ENCODE results near the gene INPP4B. TPM values are rescaled to one million over a fixed set of nuclear protein-coding genes. Genes with fewer than 3 reads are reported as not detected.
"Not testable (repeated sequence)": the region's sequence is repeated elsewhere in the genome, so short reads cannot be mapped to it uniquely, and the experiment has no call there.

Gene INPP4B
- total RNA-seq, 2 experiments from 2014 or later, result 63.9 to 64.9 TPM

DNA sequence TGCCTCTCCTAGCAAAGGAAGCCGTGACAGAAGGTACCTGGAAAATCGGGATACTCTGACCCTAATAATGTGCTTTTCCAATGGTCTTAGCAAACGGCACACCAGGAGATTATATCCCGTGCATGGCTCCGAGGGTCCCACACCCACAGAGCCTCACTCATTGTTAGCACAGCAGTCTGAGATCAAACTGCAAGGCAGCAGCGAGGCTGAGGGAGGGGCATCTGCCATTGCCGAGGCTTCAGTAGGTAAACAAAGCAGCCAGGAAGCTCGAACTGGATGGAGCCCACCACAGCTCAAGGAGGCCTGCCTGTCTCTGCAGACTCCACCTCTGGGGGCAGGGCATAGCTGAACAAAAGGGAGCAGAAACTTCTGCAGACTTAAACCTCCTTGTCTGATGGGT, 779.5 kb downstream of the INPP4B start:
- POLR2A ChIA-PET, result not testable (repeated sequence)

DNA sequence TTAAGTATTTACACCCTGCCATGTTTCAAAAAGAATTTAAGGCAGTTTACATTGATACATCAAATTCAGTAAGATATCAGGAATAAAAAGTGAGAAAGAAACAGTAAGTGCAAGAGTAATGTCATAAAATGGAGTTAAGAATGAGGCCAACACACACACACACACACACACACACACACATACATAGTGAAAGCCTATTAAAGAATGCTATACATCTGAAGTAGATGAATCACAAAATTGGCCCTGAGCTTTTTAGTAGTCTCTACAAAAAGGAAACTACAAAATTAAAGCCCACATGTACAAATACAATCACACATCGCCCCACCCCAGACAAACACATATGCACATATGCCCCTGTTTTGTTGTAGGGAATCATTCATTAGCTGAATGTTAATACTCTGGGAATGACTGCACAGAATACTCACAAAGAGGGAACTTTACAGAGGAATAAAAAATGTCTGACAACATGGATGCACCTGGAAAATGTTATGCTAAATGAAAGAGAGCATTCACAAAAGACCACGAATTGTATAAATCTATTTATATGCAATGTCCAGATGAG, 780.9 kb downstream of the INPP4B start:
- Mint-ChIP-seq H3K27me3 (no peaks in the 10 kb centered on the region), H3K4me1 (ENCODE audit: low read depth) (peaks cover 21% of the 10 kb centered on the region), H3K36me3 (peaks cover 54% of the 10 kb centered on the region), H3K27ac (no peak overlapping the region), H3K4me3 (no peak overlapping the region), H3K9me3 (peaks cover 17% of the 10 kb centered on the region)
- intact Hi-C loops (cut with micrococcal nuclease), result no loop called here
- CTCF ChIA-PET, result no interaction called here
- POLR2A ChIA-PET, result no interaction called here
- DNase-seq, result no peak

More for the DNA sequence above, 779.5 kb downstream of the INPP4B start:
- H3K4me3 Mint-ChIP-seq; CTCF ChIA-PET; H3K27ac Mint-ChIP-seq; H3K27me3 Mint-ChIP-seq; DNase-seq; intact Hi-C loops (cut with micrococcal nuclease): not testable (repeated sequence)
- H3K36me3 Mint-ChIP-seq, result peaks cover 62% of the 10 kb centered on the region
- H3K4me1 Mint-ChIP-seq (ENCODE audit: low read depth), result peaks cover 21% of the 10 kb centered on the region
- peaks cover 24% of the 10 kb centered on the region for H3K9me3 Mint-ChIP-seq

DNA sequence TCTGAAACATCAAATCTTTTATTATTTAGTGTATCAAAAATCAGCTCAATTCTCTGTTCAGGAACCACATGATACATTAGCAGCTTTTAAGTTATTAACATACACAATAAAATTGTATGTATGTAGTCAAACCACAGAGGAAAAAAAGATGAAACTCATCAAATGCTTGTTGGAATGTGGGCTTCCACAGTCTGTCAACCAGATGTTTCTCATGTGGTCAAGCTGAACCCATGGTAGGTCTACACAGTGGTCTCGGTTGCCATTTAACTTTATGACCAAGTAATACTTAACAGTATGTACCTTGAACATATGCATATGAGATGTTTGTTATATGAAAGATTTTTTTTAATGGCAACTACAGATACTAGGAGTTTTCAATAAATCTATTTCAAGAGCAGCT, 781.9 kb downstream of the INPP4B start:
- Mint-ChIP-seq H3K4me3 (no peak overlapping the region), H3K4me1 (ENCODE audit: low read depth) (peaks cover 21% of the 10 kb centered on the region), H3K36me3 (peaks cover 44% of the 10 kb centered on the region), H3K27ac (no peak overlapping the region), H3K9me3 (peaks cover 9% of the 10 kb centered on the region), H3K27me3 (no peaks in the 10 kb centered on the region)
- intact Hi-C loops (cut with micrococcal nuclease), result no loop called here
- DNase-seq, result no peak
- ChIA-PET CTCF (no interaction called here), POLR2A (no interaction called here)

DNA sequence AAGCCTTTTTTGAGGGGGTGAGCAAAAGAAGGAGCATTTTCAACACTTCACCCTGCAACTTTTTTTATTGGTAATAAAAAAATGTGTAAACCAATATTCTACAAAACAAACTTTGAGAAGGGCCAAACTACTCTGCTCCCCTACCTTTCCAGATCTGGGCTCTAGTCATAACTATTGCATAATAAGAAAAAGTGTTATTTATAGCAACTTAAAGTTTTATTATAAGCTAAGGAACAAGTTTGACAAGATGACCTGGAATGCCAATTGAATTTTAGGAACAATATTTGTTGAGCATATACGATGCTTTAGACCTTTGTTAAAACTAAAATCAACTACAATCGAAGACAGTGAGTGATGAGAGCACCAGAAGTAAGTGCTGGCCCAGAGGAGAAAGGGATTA, 800.1 kb downstream of the INPP4B start:
- Mint-ChIP-seq H3K27me3 (no peaks in the 10 kb centered on the region), H3K4me3 (no peak overlapping the region), H3K4me1 (ENCODE audit: low read depth) (peaks cover 42% of the 10 kb centered on the region), H3K9me3 (no peaks in the 10 kb centered on the region), H3K27ac (no peak overlapping the region), H3K36me3 (peaks cover 21% of the 10 kb centered on the region)
- ChIA-PET CTCF (no interaction called here), POLR2A (no interaction called here)
- intact Hi-C loops (cut with micrococcal nuclease), result no loop called here
- no peak for DNase-seq

DNA sequence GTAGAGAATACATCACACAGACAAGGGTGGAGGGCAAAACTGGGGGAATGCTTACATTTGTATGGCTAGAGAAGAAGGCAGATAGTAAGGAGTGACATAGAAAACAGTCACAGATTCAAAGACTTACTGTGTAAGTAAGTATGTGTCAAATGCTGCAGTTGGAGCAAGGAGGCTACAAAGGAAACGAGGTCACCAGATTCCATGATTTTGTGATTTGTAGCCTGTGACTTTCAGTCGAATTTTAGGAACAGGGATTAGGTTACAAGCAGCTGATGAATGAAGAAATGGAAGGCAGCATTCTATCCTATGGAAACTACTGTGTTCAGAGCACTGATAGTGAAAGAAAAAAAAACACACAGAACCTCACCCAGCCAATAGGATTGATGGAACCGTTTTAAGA, 801.8 kb downstream of the INPP4B start:
- CTCF ChIA-PET, result no interaction called here
- H3K36me3 Mint-ChIP-seq, result peaks cover 23% of the 10 kb centered on the region
- no peak overlapping the region for H3K27ac Mint-ChIP-seq
- H3K27me3 Mint-ChIP-seq, result no peaks in the 10 kb centered on the region
- no peaks in the 10 kb centered on the region for H3K9me3 Mint-ChIP-seq
- peaks cover 52% of the 10 kb centered on the region for H3K4me1 Mint-ChIP-seq (ENCODE audit: low read depth)
- no peak for DNase-seq
- intact Hi-C loops (cut with micrococcal nuclease), result loop anchor here (5.0 kb wide), 1 partner anchor 803 kb away; the partner anchor contains the start of gene INPP4B
- no peak overlapping the region for H3K4me3 Mint-ChIP-seq
- POLR2A ChIA-PET, result no interaction called here

DNA sequence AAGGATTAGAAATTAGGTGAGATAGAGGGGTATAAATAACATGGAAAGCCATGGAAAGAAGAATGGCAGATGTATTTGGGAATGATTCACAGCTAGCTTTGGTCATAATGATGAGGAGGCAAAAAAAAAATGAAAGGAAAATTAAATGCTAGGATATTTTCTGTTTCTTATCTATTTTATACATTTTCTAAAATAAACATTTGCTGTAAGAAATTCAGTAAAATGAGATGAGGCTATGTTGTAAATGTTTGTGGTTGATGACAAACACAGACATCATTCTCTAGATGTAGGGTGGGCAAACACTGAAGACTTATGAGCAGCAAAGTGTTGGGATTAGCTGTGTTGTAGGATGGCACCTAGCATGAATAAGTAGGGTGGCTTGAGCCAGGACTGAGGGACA, 802.6 kb downstream of the INPP4B start:
- Mint-ChIP-seq H3K27me3 (no peaks in the 10 kb centered on the region), H3K36me3 (peaks cover 22% of the 10 kb centered on the region), H3K4me1 (ENCODE audit: low read depth) (peaks cover 51% of the 10 kb centered on the region), H3K27ac (no peak overlapping the region), H3K4me3 (no peak overlapping the region), H3K9me3 (no peaks in the 10 kb centered on the region)
- intact Hi-C loops (cut with micrococcal nuclease), result loop anchor here (5.0 kb wide), 1 partner anchor 804 kb away; the partner anchor contains the start of gene INPP4B
- POLR2A ChIA-PET, result no interaction called here
- DNase-seq, result no peak
- CTCF ChIA-PET, result no interaction called here

DNA sequence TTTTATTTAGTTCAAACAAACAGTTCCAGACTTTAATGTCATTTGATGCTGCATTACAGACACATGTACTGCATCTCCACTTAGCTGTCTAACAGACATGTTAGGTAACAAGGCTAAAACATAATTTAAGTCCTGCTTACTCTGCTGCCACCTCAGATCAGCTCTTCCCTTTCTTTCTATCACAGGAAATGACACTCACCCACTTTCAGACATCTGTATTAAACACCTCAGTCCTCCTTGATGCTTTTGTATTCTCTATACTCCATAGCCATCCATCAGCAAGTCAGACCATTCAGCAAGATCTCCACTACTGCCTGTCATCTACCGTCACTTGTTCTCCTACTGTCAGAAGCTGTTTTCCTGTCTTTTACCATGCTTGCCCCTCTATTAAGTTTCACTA, 804.3 kb downstream of the INPP4B start:
- H3K4me3 Mint-ChIP-seq, result no peak overlapping the region
- DNase-seq, result no peak
- H3K9me3 Mint-ChIP-seq, result no peaks in the 10 kb centered on the region
- H3K4me1 Mint-ChIP-seq (ENCODE audit: low read depth), result peaks cover 52% of the 10 kb centered on the region
- H3K27me3 Mint-ChIP-seq, result no peaks in the 10 kb centered on the region
- no peak overlapping the region for H3K27ac Mint-ChIP-seq
- intact Hi-C loops (cut with micrococcal nuclease), result loop anchor here (5.0 kb wide), 1 partner anchor 806 kb away; the partner anchor contains the start of gene INPP4B
- CTCF ChIA-PET, result interaction anchor here (0.6 kb wide), 1 partner anchor 830 kb away, joined by 3 read pairs; no protein-coding TSS in a partner anchor
- POLR2A ChIA-PET, result no interaction called here
- peaks cover 24% of the 10 kb centered on the region for H3K36me3 Mint-ChIP-seq

DNA sequence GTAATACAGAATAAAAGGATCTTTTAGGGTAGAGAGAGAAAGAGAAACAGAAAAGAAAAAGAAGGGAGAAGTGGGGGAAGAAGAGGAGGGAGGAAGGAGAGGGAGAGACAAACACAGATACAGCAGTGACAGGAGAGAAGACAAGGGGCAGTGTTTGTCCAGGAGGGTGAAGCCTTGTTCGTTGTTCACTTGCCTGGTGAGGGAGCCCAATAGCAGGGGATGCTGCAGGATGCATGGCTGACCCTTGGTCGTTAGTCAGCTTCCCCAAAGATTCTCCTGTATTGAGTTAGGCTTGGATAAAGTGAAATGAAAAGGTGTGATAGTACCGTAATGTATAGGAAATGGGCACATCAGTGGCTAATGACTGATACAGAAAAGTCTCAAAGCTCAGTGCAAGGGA, 806.1 kb downstream of the INPP4B start:
- DNase-seq, result no peak
- Mint-ChIP-seq H3K9me3 (no peaks in the 10 kb centered on the region), H3K27me3 (no peaks in the 10 kb centered on the region), H3K36me3 (peaks cover 24% of the 10 kb centered on the region), H3K4me1 (ENCODE audit: low read depth) (peaks cover 49% of the 10 kb centered on the region), H3K4me3 (no peak overlapping the region), H3K27ac (no peak overlapping the region)
- ChIA-PET CTCF (interaction anchor here (1.4 kb wide), 1 partner anchor 10 kb away, joined by 3 read pairs; no protein-coding TSS in a partner anchor), POLR2A (no interaction called here)
- intact Hi-C loops (cut with micrococcal nuclease), result loop anchor here (5.0 kb wide), 1 partner anchor 807 kb away; the partner anchor contains the start of gene INPP4B

DNA sequence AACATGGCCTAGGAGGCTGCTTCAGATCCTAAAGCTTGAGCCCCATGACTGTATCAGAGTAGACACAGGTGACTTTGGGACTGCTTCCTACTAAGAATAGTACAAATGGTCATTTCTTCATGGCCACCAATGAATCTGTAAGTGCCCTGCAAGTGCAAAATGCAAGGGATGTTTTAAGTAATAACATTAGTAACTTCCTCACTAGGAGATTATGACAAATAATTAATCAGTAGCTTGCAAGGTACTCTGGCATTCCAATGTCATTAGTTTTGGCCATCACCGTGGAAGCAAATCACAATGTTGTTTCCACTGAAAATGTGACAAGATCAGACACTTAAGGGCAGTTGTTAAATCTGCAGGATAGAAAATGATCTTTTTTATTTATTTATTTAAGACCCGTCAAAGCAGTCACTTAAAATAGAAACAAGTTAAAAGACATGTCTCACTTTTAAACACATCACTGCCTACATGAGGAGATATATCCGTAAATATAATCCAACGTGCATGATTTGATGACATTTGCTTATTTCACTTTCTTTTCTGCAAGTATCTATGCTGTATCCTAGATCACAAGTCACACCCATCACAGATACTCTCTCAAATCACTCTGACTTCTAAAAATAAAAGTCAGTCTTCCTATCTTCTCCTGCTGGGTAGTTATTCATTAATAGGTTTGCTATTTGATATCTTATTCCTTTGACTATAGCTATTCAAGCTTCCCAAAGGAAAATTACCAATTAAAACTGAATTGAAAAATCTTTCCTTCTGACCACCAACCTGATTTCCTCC, 809.1 kb downstream of the INPP4B start:
- Mint-ChIP-seq H3K4me3 (no peak overlapping the region), H3K27me3 (no peaks in the 10 kb centered on the region), H3K9me3 (no peaks in the 10 kb centered on the region), H3K27ac (no peak overlapping the region), H3K36me3 (peaks cover 15% of the 10 kb centered on the region), H3K4me1 (ENCODE audit: low read depth) (peaks cover 27% of the 10 kb centered on the region)
- ChIA-PET CTCF (no interaction called here), POLR2A (no interaction called here)
- no peak for DNase-seq
- intact Hi-C loops (cut with micrococcal nuclease), result no loop called here

DNA sequence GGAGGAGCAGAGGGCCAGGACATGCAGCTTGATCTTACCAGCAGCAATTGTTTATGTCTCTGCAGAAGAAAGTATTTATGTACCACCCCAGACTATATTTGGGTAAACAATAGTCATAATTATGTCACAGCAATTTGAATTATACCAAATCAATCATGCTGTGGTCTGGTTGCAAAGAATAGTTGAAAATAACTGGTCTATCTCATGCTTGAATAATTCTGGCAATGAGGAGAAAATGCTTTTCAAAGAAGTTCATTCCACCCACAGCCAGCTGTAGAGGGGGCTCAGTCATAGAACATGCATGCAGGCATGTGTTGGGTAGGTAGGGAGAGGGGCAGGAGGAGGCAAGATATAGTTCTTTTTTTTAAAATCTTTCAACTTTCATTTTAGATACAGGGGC, 810.5 kb downstream of the INPP4B start:
- no peak overlapping the region for H3K4me3 Mint-ChIP-seq
- peaks cover 15% of the 10 kb centered on the region for H3K36me3 Mint-ChIP-seq
- H3K27me3 Mint-ChIP-seq, result no peaks in the 10 kb centered on the region
- H3K27ac Mint-ChIP-seq, result no peak overlapping the region
- CTCF ChIA-PET, result no interaction called here
- H3K4me1 Mint-ChIP-seq (ENCODE audit: low read depth), result peaks cover 19% of the 10 kb centered on the region
- H3K9me3 Mint-ChIP-seq, result no peaks in the 10 kb centered on the region
- POLR2A ChIA-PET, result no interaction called here
- DNase-seq, result no peak
- intact Hi-C loops (cut with micrococcal nuclease), result no loop called here

DNA sequence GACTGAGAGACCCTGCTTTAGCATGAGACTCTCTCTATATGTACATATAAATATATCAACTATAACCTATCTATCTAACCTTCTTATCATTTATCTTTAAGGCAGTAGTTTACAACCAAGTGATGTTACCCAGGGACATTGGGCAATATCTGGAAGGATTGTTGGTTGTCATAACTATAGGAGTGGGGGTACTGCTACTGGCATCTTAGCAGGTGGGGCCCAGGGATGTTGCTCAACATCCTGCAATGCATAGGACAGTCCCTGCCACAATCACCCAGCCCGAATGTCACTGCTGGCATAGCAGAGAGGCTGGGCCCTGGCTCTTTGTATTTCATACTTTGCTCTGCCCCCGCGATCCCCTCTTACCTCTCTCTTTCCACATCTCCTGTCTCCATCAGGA, 812.0 kb downstream of the INPP4B start:
- no peak overlapping the region for H3K4me3 Mint-ChIP-seq
- peaks cover 21% of the 10 kb centered on the region for H3K36me3 Mint-ChIP-seq
- peaks cover 10% of the 10 kb centered on the region for H3K4me1 Mint-ChIP-seq (ENCODE audit: low read depth)
- H3K27me3 Mint-ChIP-seq, result no peaks in the 10 kb centered on the region
- H3K27ac Mint-ChIP-seq, result peak overlapping the region; percentile 18
- POLR2A ChIA-PET, result no interaction called here
- CTCF ChIA-PET, result no interaction called here
- intact Hi-C loops (cut with micrococcal nuclease), result no loop called here
- DNase-seq, result no peak
- H3K9me3 Mint-ChIP-seq, result no peaks in the 10 kb centered on the region

DNA sequence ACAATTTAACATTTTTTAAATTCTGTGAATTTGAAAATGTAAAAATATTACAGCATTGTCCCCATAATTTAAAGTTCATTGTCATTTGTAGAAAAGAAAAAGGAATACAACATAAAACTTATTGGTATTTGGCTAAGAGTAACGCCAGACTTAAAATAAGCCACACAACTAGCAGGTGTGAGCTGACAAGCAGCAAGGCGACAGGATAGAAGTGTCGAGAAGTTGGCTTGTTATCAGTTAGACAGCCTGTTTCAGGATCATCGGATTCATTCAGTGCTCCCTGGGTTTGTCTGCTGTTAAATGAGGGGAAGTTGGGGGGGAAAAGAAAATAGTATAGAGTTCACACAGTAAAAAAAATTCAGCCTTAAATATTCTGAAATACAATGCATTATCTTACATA, 816.1 kb downstream of the INPP4B start:
- Mint-ChIP-seq H3K27me3 (no peaks in the 10 kb centered on the region), H3K4me3 (no peak overlapping the region), H3K36me3 (peaks cover 31% of the 10 kb centered on the region), H3K9me3 (no peaks in the 10 kb centered on the region), H3K27ac (no peak overlapping the region), H3K4me1 (ENCODE audit: low read depth) (no peaks in the 10 kb centered on the region)
- ChIA-PET POLR2A (no interaction called here), CTCF (interaction anchor here (1.1 kb wide), 1 partner anchor 11 kb away, joined by 3 read pairs; no protein-coding TSS in a partner anchor)
- DNase-seq, result no peak
- intact Hi-C loops (cut with micrococcal nuclease), result no loop called here

DNA sequence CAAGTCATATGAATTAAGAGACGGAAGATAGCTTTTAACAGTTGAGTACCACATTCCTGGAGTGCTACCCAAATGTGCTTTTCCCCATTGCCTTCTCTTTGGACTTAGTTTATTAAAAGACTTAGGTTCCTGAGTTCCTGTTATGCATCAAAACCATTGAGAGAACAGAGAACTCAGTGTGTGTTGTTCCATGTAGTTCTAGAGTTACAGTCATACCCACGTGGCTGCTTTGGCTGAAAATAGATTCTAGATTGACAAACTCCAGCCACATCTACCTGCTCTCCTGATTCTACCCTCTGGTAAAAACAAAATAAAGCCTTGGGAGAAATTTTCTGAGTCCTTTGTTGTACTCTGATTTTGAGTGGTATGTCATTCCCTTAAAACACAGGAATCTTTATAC, 824.3 kb downstream of the INPP4B start:
- intact Hi-C loops (cut with micrococcal nuclease), result no loop called here
- DNase-seq, result no peak
- H3K27me3 Mint-ChIP-seq, result no peaks in the 10 kb centered on the region
- H3K27ac Mint-ChIP-seq, result no peak overlapping the region
- CTCF ChIA-PET, result no interaction called here
- peaks cover 4% of the 10 kb centered on the region for H3K4me1 Mint-ChIP-seq (ENCODE audit: low read depth)
- H3K36me3 Mint-ChIP-seq, result peaks cover 6% of the 10 kb centered on the region
- POLR2A ChIA-PET, result no interaction called here
- H3K9me3 Mint-ChIP-seq, result no peaks in the 10 kb centered on the region
- H3K4me3 Mint-ChIP-seq, result no peak overlapping the region
